ENCODE results near the gene IRF7.

DNA sequence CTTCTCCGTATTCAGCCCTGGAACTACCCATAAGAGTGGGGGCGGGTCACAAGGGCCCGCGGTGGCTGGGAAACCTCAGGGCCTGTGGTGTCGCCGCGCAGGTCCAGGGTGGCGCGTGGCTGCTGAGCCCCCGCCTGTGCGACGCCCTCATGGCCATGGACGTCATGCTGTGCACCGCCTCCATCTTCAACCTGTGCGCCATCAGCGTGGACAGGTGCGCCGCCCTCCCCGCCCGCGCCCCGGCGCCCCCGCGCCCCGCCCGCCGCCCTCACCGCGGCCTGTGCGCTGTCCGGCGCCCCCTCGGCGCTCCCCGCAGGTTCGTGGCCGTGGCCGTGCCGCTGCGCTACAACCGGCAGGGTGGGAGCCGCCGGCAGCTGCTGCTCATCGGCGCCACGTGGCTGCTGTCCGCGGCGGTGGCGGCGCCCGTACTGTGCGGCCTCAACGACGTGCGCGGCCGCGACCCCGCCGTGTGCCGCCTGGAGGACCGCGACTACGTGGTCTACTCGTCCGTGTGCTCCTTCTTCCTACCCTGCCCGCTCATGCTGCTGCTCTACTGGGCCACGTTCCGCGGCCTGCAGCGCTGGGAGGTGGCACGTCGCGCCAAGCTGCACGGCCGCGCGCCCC is 23.7 kb upstream of the IRF7 start:
- TF ChIP-seq CTCF (IDR thresholded peaks at IDR 0.05; ENCODE audit: borderline replicate concordance, extremely low read depth, low read length, poor library complexity, severe bottlenecking) (no peak), EZH2 (IDR thresholded peaks at IDR 0.05; ENCODE audit: borderline replicate concordance, low read depth, low read length, severe bottlenecking) (no peak)
